GM12874 (cell line): Measurements from ENCODE around the gene ARHGAP28.

Experiments used
- TF ChIP-seq, protein P1 (sequence below): IDR thresholded peaks from 2 replicates; pipeline ENCODE4 v1.5.1; 2011; ENCODE audit warnings: low read depth, mild to moderate bottlenecking, control low read depth, low read length, moderate library complexity; ENCODE audit not compliant: insufficient read depth

ARHGAP28 gene

DNA sequence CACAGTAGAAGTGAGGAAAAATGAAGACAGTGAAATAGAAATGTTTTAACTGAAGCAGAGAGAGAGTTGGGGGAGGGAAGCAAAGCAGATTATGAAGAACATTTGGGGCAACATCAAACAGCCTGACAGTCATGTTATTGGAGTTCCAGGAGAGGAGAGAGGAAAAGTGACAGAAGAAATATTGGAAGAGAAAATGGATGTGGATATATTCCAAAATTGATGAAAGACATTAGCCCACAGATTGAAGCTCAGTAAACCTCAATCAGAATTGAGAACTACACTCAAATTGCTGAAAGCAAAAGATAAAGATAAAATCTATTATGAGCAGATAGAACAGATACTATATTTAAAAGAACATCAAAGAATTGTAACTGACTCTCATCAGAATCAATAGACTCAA is 90.8 kb downstream of the ARHGAP28 start:
- TF ChIP-seq, protein P1, sequence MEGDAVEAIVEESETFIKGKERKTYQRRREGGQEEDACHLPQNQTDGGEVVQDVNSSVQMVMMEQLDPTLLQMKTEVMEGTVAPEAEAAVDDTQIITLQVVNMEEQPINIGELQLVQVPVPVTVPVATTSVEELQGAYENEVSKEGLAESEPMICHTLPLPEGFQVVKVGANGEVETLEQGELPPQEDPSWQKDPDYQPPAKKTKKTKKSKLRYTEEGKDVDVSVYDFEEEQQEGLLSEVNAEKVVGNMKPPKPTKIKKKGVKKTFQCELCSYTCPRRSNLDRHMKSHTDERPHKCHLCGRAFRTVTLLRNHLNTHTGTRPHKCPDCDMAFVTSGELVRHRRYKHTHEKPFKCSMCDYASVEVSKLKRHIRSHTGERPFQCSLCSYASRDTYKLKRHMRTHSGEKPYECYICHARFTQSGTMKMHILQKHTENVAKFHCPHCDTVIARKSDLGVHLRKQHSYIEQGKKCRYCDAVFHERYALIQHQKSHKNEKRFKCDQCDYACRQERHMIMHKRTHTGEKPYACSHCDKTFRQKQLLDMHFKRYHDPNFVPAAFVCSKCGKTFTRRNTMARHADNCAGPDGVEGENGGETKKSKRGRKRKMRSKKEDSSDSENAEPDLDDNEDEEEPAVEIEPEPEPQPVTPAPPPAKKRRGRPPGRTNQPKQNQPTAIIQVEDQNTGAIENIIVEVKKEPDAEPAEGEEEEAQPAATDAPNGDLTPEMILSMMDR = no peak

DNA sequence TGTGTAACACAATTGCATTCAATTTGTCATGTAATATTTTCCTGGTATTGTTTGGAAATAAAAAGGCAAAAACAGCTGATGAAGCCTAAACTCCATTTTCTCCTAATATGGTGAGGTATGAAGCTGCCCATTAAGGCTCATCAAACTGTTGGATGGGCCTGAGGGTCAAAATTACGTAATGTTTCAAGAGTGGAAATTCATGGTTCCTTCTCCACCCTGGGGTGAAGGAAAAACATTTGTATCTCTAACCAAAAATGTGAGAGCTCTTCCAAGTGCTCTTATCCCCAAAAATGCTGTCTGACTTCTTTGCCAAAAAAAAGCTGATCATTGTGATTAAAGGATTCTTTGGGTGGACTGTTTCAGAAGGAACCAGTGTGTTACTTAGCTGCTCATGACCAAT is 91.8 kb downstream of the ARHGAP28 start:
- TF ChIP-seq, protein P1 = no peak

DNA sequence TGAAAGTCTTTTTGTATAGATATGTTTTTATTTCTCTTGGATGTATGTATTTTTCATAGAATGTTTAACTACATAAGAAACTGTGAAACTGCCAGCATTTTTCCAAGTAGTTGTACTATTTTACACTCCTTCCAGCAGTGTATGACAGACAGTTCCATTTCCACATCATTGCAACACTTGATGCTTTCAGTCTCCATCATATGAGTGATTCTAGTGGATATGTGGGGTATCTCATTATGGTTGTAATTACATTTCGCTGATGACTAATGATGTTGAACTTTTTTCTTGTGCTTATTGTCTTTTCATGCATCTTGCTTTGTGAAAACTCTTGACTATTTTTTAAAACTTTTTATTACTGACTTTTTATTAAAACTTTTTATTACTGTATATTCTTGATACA is 101.4 kb downstream of the ARHGAP28 start:
- TF ChIP-seq, protein P1 = no peak

DNA sequence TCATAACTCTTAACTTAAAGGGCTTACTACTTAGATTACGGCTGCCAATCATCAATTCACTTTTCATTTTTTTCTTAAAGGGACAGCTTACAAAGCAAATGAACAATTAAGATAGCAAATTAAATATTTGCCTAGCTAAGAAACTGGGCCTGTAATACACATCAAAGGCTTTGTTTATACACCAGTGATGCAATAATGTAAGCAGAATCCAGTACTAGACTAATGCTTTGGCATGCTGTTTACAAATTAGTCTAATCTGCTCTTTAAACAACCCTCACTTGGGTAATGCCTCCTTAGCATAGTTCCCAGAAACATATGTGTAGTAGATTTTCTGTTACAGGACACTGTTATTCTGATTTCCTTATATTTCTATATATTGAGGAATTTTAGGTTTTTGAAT is 105.8 kb downstream of the ARHGAP28 start:
- TF ChIP-seq, protein P1 = no peak

DNA sequence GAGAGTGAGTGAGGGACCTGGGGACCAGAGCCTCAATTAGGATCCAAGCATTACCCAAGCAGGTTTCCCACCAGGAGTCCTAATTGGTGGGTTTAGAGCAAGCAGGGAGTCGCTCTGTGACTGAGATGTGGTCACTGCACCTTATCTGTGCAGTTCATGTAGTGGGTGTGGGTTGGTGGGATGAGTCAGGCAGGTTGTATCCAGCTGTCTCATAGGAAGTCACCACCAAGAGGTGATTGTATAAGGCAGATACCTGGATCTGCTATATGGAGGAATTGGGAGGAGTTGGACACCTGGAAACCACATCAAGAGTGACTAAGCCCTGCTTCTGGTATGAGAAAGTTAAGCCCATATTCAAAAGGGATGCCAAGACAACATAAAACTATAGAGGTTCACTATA is 106.8 kb downstream of the ARHGAP28 start:
- TF ChIP-seq, protein P1 = no peak

DNA sequence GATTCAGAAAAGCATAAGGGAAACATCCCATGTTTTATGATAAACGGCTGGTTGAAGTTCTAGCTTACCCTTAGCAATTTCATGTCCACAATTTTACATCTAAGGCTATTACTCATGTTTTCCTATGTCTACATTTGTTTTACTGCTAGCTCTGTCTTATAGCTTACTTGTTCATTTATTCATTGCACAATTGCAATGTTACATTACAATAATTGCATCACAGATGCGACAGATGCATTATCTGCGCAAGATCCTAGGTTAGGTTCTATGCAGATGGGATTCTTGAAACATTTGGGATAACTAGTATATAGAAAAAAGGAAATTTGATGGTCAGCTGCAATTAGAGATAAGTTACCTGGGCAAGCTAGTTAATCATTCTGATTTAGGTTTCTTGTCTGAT is 108.4 kb downstream of the ARHGAP28 start:
- TF ChIP-seq, protein P1 = no peak

DNA sequence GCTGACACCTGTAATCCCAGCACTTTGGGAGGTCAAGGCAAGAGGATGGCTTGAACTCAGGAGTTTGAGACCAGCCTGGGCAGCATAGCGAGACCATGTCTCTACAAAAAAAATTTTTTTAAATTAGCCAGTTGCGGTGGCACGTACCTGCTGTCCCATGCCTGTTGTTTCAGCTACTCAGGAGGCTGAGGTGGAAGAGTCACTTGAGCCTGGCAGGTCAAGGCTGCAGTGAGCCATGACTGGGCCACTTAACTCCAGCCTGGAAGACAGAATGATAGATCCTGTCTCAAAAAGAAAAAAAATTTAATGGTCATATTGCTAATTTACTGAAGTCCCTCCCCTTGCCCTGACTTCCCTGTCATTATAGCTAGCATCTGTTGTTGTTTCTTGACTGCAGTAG is 112.6 kb downstream of the ARHGAP28 start:
- TF ChIP-seq, protein P1 = no peak

DNA sequence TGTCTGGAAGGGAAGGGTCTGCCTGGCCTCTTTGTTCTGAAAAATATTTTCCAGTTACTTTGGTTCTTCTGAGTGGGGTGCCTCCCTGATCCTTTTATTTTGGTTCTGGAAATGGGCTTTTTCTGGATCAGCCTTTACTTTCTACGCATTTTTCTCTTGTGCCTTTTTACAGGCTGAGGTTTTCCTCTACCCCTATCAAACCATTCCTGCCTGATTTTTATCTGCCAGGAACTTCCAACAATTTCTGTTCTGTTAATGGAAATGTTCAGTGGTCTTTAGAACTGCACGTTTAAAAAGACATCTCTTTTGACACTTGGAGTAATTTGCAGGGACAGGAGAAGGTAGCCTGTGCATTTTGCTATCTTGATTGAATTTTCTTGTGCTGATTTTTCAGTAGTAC is 113.8 kb downstream of the ARHGAP28 start:
- TF ChIP-seq, protein P1 = no peak
